ENCODE measurements around the gene ST6GAL1.

ST6GAL1 gene

DNA sequence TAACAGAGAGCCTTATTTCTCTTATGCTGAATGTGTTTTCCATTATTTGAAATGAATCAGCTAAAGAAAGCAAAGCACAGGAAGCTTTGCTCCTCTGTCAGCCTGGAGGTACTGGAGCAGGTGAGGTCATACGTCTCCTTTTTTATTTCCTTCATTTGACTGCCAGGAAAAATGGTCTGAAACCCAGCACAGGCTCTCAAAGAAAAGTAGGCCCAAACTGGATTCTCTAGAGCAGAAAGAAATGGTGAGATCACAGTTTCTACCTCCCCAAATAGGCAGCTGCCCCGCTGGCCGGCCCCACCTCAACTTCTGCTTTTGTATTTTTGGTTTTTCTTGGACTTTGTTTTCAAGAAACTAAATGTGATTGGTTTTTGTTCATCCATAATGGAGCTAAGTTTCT, 113.9 kb downstream of the ST6GAL1 start:
- peaks cover 6% of the 10 kb centered on the region; the same call in 1 of the 2 replicates for H3K4me1 ChIP-seq (ENCODE audit: insufficient read depth, low read length)
- H3K27me3 ChIP-seq (ENCODE audit: insufficient read depth, low read length, poor library complexity): no peaks in the 10 kb centered on the region
- no peak for TF ChIP-seq EZH2 (IDR thresholded peaks at IDR 0.05; ENCODE audit: borderline replicate concordance, low read depth, low read length, severe bottlenecking)
- TF ChIP-seq, protein P1, sequence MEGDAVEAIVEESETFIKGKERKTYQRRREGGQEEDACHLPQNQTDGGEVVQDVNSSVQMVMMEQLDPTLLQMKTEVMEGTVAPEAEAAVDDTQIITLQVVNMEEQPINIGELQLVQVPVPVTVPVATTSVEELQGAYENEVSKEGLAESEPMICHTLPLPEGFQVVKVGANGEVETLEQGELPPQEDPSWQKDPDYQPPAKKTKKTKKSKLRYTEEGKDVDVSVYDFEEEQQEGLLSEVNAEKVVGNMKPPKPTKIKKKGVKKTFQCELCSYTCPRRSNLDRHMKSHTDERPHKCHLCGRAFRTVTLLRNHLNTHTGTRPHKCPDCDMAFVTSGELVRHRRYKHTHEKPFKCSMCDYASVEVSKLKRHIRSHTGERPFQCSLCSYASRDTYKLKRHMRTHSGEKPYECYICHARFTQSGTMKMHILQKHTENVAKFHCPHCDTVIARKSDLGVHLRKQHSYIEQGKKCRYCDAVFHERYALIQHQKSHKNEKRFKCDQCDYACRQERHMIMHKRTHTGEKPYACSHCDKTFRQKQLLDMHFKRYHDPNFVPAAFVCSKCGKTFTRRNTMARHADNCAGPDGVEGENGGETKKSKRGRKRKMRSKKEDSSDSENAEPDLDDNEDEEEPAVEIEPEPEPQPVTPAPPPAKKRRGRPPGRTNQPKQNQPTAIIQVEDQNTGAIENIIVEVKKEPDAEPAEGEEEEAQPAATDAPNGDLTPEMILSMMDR (IDR thresholded peaks at IDR 0.05; ENCODE audit: borderline replicate concordance, extremely low read depth, low read length, poor library complexity, severe bottlenecking): no peak
- no peaks in the 10 kb centered on the region for H4K20me1 ChIP-seq (ENCODE audit: insufficient read depth, low read length)
- no peak overlapping the region for H2AFZ ChIP-seq (ENCODE audit: low read depth, low read length)
- no peaks in the 10 kb centered on the region for H3K36me3 ChIP-seq (ENCODE audit: insufficient read depth, low read length)
- H3K9me3 ChIP-seq (ENCODE audit: insufficient read depth, low read length, severe bottlenecking): no peaks in the 10 kb centered on the region
- H3K4me2 ChIP-seq (ENCODE audit: insufficient read depth, low read length): no peak overlapping the region
- DNase-seq: no peak
- no peak overlapping the region for H3K27ac ChIP-seq (ENCODE audit: low read length)
- no peak overlapping the region for H3K9ac ChIP-seq (ENCODE audit: low read depth, low read length)
- H3K79me2 ChIP-seq (ENCODE audit: insufficient read depth, low read length): no peaks in the 10 kb centered on the region
- H3K4me3 ChIP-seq (ENCODE audit: low read depth in 1 of 2, low read length in 2 of 2): no peak overlapping the region
- ATAC-seq (ENCODE audit: insufficient read depth, low read depth): no peak

DNA sequence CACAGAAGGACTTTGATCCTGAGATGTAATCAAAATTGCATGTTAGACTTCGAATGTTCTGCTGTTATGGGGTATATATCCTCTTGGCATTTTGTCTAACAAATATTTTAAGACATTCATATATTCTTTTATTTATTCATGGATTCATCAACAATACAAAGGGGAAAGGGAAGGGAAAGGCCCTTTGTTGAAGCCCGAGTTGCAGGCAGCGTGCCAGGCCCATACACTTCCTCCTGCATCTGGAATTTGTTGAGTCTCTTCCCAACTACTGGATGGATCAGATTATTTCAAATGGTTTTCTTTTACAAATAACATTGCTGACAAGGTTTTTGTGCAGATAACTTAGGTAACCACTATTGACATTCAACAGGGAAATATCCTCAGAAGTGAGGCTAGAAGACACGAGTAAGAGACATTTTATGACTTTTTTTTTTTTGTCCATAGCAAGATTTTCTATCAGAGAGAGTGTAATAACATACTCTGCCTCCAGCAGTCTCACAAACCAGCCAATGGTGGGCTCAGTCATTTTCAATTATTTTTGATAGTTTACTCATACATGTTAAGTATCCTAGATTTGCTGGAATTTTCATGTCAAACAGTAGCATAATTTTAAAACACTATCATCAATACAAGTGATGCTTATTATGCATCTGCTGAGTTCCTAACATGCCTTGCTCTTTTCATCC, 114.7 kb downstream of the ST6GAL1 start:
- H3K4me3 ChIP-seq (ENCODE audit: low read depth in 1 of 2, low read length in 2 of 2): no peak overlapping the region
- H3K4me2 ChIP-seq (ENCODE audit: insufficient read depth, low read length): no peak overlapping the region
- no peak for DNase-seq
- H3K27me3 ChIP-seq (ENCODE audit: insufficient read depth, low read length, poor library complexity): no peaks in the 10 kb centered on the region
- no peaks in the 10 kb centered on the region for H3K9me3 ChIP-seq (ENCODE audit: insufficient read depth, low read length, severe bottlenecking)
- H3K36me3 ChIP-seq (ENCODE audit: insufficient read depth, low read length): no peaks in the 10 kb centered on the region
- no peak for TF ChIP-seq EZH2 (IDR thresholded peaks at IDR 0.05; ENCODE audit: borderline replicate concordance, low read depth, low read length, severe bottlenecking)
- TF ChIP-seq, protein P1 (IDR thresholded peaks at IDR 0.05; ENCODE audit: borderline replicate concordance, extremely low read depth, low read length, poor library complexity, severe bottlenecking): no peak
- ATAC-seq (ENCODE audit: insufficient read depth, low read depth): no peak
- H3K27ac ChIP-seq (ENCODE audit: low read length): no peak overlapping the region
- H3K9ac ChIP-seq (ENCODE audit: low read depth, low read length): no peak overlapping the region
- H4K20me1 ChIP-seq (ENCODE audit: insufficient read depth, low read length): no peaks in the 10 kb centered on the region
- no peaks in the 10 kb centered on the region for H3K79me2 ChIP-seq (ENCODE audit: insufficient read depth, low read length)
- peaks cover 6% of the 10 kb centered on the region; the same call in 1 of the 2 replicates for H3K4me1 ChIP-seq (ENCODE audit: insufficient read depth, low read length)
- H2AFZ ChIP-seq (ENCODE audit: low read depth, low read length): no peak overlapping the region

DNA sequence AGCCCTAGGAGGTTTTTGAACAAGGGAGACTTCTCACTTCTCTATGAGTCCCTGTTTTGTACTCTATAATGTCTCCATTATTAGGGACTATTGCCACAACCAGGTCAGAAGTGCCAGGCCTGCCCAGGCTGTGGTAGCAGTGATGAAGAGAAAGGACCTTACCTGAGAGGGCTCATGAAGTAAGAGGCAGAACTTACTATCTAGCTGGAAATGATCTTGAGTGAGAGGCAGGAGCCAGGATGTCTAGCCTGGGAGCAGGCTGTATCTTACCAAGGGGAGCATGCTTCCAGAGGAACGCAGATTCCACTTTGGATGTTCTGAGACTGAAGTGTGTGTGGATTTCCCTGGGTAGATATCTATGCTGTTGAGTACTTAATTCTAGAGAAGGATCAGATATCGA, 115.7 kb downstream of the ST6GAL1 start:
- TF ChIP-seq, protein P1 (IDR thresholded peaks at IDR 0.05; ENCODE audit: borderline replicate concordance, extremely low read depth, low read length, poor library complexity, severe bottlenecking): no peak
- no peak for TF ChIP-seq EZH2 (IDR thresholded peaks at IDR 0.05; ENCODE audit: borderline replicate concordance, low read depth, low read length, severe bottlenecking)
- DNase-seq (no peak), ATAC-seq (ENCODE audit: insufficient read depth, low read depth) (no peak)
- Histone ChIP-seq H2AFZ (ENCODE audit: low read depth, low read length) (no peak overlapping the region), H3K4me3 (ENCODE audit: low read depth in 1 of 2, low read length in 2 of 2) (no peak overlapping the region), H3K27ac (ENCODE audit: low read length) (no peak overlapping the region), H3K9me3 (ENCODE audit: insufficient read depth, low read length, severe bottlenecking) (no peaks in the 10 kb centered on the region), H3K27me3 (ENCODE audit: insufficient read depth, low read length, poor library complexity) (no peaks in the 10 kb centered on the region), H3K4me1 (ENCODE audit: insufficient read depth, low read length) (peaks cover 6% of the 10 kb centered on the region; the same call in 1 of the 2 replicates), H4K20me1 (ENCODE audit: insufficient read depth, low read length) (no peaks in the 10 kb centered on the region), H3K36me3 (ENCODE audit: insufficient read depth, low read length) (no peaks in the 10 kb centered on the region), H3K9ac (ENCODE audit: low read depth, low read length) (no peak overlapping the region), H3K79me2 (ENCODE audit: insufficient read depth, low read length) (no peaks in the 10 kb centered on the region), H3K4me2 (ENCODE audit: insufficient read depth, low read length) (no peak overlapping the region)

Measured in DND-41 (cell line).